OCI-LY7 (cell line): Measurements from ENCODE around the gene BOD1.

Experiments
- CTCF ChIP-seq: fragments of 200-600 bp; sonication (generic); conservative IDR thresholded peaks from 2 replicates; pipeline ENCODE4 v1.5.1; 2014; ENCODE audit warnings: mild to moderate bottlenecking, antibody characterized with exemption, low read length, moderate library complexity, mixed read lengths
- EZH2phosphoT487 ChIP-seq: fragments of 200-600 bp; sonication (generic); IDR thresholded peaks from 2 replicates; pipeline ENCODE4 v1.6.1; 2018; ENCODE audit warnings: low read depth, borderline replicate concordance, mild to moderate bottlenecking, mixed run types, antibody characterized with exemption, low read length, moderate library complexity, mixed read lengths

- TF ChIP-seq CTCF, result no peak
- TF ChIP-seq EZH2phosphoT487, result no peak
Measured at GRCh38 chr5:173659423-173659822, 43.0 kb upstream of the BOD1 start.
